HG02678 (cell line): ENCODE data around the gene CLEC2L.
A peak's percentile ranks its signal among the peaks of the same experiment; 100 is the strongest.

Experiments used
- ATAC-seq: cut with Tn5 transposase; IDR thresholded peaks from one replicate; pipeline ENCODE4 v1.9.1; 2021; ENCODE audit warnings: mild to moderate bottlenecking, moderate library complexity; ENCODE audit not compliant: unreplicated experiment

CLEC2L gene

GRCh38 chr7:139523199-139523941 is at the start of gene CLEC2L:
CLEC2L (plus strand) TSS chr7:139523685; CDS start chr7:139523928, 243 bp downstream.
- no peak for ATAC-seq

GRCh38 chr7:139476139-139476538 is 47.3 kb upstream of the CLEC2L start:
- ATAC-seq = no peak

- no peak for ATAC-seq
Measured at GRCh38 chr7:139476891-139477290, 46.6 kb upstream of the CLEC2L start.

GRCh38 chr7:139479620-139480019 is 43.9 kb upstream of the CLEC2L start:
- no peak for ATAC-seq

GRCh38 chr7:139481364-139481763 is 42.1 kb upstream of the CLEC2L start:
- ATAC-seq = no peak

GRCh38 chr7:139482122-139482521 is 41.4 kb upstream of the CLEC2L start:
- no peak for ATAC-seq

- ATAC-seq = peak; percentile 25
Measured at GRCh38 chr7:139482662-139483466, 40.6 kb upstream of the CLEC2L start.

GRCh38 chr7:139487366-139488080 is 36.0 kb upstream of the CLEC2L start:
- ATAC-seq = no peak

GRCh38 chr7:139488810-139489209 is 34.7 kb upstream of the CLEC2L start:
- no peak for ATAC-seq

- no peak for ATAC-seq
Measured at GRCh38 chr7:139490130-139490529, 33.4 kb upstream of the CLEC2L start.

GRCh38 chr7:139492293-139492692 is 31.2 kb upstream of the CLEC2L start:
- ATAC-seq = no peak

- ATAC-seq = peak; percentile 73
Measured at GRCh38 chr7:139494835-139495579, 28.5 kb upstream of the CLEC2L start.

GRCh38 chr7:139495580-139496125 is 27.8 kb upstream of the CLEC2L start:
- no peak for ATAC-seq

GRCh38 chr7:139496528-139496927 is 27.0 kb upstream of the CLEC2L start:
- no peak for ATAC-seq

GRCh38 chr7:139500770-139501138 is 22.7 kb upstream of the CLEC2L start:
- no peak for ATAC-seq

GRCh38 chr7:139502226-139502625 is 21.3 kb upstream of the CLEC2L start:
- ATAC-seq = no peak

- ATAC-seq = no peak
Measured at GRCh38 chr7:139505563-139505962, 17.9 kb upstream of the CLEC2L start.

GRCh38 chr7:139509535-139509934 is 13.9 kb upstream of the CLEC2L start:
- no peak for ATAC-seq

- ATAC-seq = no peak
Measured at GRCh38 chr7:139511315-139511714, 12.2 kb upstream of the CLEC2L start.

- ATAC-seq = no peak
Measured at GRCh38 chr7:139515266-139515665, 8.2 kb upstream of the CLEC2L start.

- ATAC-seq = no peak
Measured at GRCh38 chr7:139521439-139521838, 2.0 kb upstream of the CLEC2L start.
